ENCODE results near the gene ARMC12. TPM values are rescaled to one million over a fixed set of nuclear protein-coding genes. Genes with fewer than 3 reads are reported as not detected.

Gene ARMC12
- total and polyA plus RNA-seq, 2 of the 13 experiments (the other 11 are each of a cell fraction or from before 2014, with no cell fraction given) = 1.3 TPM; not detected in 1

DNA sequence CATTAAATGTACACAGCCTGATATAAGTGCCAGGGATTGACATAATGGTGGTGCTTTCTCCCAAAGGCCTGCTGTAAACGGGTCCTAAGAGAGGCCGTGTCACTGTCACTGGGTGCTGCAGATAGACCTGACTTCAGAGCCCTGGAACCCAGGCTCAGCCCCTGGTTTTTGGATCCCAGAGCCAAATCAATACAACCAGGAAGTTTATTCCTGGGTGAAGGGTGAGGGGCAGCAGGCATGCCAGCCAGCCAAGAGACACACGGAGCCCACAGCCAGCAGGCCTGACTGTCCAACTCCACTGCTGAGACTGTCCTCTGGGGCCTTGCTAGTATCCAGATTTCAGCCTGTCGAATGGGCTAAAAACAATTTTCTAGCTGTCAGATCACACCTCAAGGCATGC lies 12.8 kb upstream of the ARMC12 start:
- in situ Hi-C loops (cut with HindIII; ENCODE audit: extremely low pct_ligation_motif_present, low pct_unique_long_range_greater_than_20kb) (no loop called here), intact Hi-C loops (cut with micrococcal nuclease; ENCODE audit: unreplicated experiment) (no loop called here)
- ChIA-PET POLR2A (no interaction called here), CTCF (ENCODE audit: low intra/inter-chr PET ratio, low total read pairs) (no interaction called here)
- FAIRE-seq = no peak
- no peaks in the 10 kb centered on the region for H3K9me3 ChIP-seq (ENCODE audit: low read length)
- H4K20me1 ChIP-seq (ENCODE audit: insufficient read depth, low read length) = no peaks in the 10 kb centered on the region
- ATAC-seq = no peak
- H3K4me1 ChIP-seq (ENCODE audit: insufficient read depth, low read length) = peaks cover 77% of the 10 kb centered on the region
- no peaks in the 10 kb centered on the region for H3K36me3 ChIP-seq (replicated peaks in 1 of 2; ENCODE audit: control insufficient read depth in 1 of 2, insufficient read depth in 2 of 2, low read length in 2 of 2)
- H3K4me3 ChIP-seq (replicated peaks in 1 of 3; ENCODE audit: insufficient read depth in 1 of 3, low read depth in 2 of 3, low read length in 3 of 3) = no peak overlapping the region
- 73% methylated on average over 4 of the region's 4 CpGs for WGBS (ENCODE audit: low lambda C conversion rate)
- DNase-seq (ENCODE audit: low spot score) = no peak
- no peak overlapping the region for H3K9ac ChIP-seq (ENCODE audit: insufficient read depth, low read depth, low read length)
- peak overlapping the region; percentile 9; the same call in 1 of the 2 replicates for H3K4me2 ChIP-seq (ENCODE audit: low read depth, low read length)
- no peak for TF ChIP-seq ZNF891 (CRISPR knock-in tag; IDR thresholded peaks at IDR 0.05)
- TF ChIP-seq, protein P1, sequence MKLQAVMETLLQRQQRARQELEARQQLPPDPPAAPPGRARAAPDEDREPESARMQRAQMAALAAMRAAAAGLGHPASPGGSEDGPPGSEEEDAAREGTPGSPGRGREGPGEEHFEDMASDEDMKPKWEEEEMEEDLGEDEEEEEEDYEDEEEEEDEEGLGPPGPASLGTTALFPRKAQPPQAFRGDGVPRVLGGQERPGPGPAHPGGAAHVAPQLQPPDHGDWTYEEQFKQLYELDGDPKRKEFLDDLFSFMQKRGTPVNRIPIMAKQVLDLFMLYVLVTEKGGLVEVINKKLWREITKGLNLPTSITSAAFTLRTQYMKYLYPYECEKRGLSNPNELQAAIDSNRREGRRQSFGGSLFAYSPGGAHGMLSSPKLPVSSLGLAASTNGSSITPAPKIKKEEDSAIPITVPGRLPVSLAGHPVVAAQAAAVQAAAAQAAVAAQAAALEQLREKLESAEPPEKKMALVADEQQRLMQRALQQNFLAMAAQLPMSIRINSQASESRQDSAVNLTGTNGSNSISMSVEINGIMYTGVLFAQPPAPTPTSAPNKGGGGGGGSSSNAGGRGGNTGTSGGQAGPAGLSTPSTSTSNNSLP (IDR thresholded peaks at IDR 0.05; ENCODE audit: low read depth, low read length) = no peak
- TF ChIP-seq, protein P2, sequence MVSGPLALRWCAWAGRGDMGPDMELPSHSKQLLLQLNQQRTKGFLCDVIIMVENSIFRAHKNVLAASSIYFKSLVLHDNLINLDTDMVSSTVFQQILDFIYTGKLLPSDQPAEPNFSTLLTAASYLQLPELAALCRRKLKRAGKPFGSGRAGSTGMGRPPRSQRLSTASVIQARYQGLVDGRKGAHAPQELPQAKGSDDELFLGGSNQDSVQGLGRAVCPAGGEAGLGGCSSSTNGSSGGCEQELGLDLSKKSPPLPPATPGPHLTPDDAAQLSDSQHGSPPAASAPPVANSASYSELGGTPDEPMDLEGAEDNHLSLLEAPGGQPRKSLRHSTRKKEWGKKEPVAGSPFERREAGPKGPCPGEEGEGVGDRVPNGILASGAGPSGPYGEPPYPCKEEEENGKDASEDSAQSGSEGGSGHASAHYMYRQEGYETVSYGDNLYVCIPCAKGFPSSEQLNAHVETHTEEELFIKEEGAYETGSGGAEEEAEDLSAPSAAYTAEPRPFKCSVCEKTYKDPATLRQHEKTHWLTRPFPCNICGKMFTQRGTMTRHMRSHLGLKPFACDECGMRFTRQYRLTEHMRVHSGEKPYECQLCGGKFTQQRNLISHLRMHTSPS (CRISPR knock-in tag; IDR thresholded peaks at IDR 0.05; ENCODE audit: low read depth) = peak; percentile 57; the same call in 1 of the 2 replicates
- TF ChIP-seq ZFP1 (CRISPR knock-in tag; IDR thresholded peaks at IDR 0.05) = no peak
- no peak for TF ChIP-seq ZNF549 (CRISPR knock-in tag; IDR thresholded peaks at IDR 0.05)
- TF ChIP-seq, protein P3, sequence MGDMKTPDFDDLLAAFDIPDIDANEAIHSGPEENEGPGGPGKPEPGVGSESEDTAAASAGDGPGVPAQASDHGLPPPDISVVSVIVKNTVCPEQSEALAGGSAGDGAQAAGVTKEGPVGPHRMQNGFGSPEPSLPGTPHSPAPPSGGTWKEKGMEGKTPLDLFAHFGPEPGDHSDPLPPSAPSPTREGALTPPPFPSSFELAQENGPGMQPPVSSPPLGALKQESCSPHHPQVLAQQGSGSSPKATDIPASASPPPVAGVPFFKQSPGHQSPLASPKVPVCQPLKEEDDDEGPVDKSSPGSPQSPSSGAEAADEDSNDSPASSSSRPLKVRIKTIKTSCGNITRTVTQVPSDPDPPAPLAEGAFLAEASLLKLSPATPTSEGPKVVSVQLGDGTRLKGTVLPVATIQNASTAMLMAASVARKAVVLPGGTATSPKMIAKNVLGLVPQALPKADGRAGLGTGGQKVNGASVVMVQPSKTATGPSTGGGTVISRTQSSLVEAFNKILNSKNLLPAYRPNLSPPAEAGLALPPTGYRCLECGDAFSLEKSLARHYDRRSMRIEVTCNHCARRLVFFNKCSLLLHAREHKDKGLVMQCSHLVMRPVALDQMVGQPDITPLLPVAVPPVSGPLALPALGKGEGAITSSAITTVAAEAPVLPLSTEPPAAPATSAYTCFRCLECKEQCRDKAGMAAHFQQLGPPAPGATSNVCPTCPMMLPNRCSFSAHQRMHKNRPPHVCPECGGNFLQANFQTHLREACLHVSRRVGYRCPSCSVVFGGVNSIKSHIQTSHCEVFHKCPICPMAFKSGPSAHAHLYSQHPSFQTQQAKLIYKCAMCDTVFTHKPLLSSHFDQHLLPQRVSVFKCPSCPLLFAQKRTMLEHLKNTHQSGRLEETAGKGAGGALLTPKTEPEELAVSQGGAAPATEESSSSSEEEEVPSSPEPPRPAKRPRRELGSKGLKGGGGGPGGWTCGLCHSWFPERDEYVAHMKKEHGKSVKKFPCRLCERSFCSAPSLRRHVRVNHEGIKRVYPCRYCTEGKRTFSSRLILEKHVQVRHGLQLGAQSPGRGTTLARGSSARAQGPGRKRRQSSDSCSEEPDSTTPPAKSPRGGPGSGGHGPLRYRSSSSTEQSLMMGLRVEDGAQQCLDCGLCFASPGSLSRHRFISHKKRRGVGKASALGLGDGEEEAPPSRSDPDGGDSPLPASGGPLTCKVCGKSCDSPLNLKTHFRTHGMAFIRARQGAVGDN (CRISPR knock-in tag; IDR thresholded peaks at IDR 0.05) = peak; percentile 29; the same call in 1 of the 2 replicates
- no peaks in the 10 kb centered on the region for H3K79me2 ChIP-seq (ENCODE audit: insufficient read depth, low read length)
- no peaks in the 10 kb centered on the region; a peak in 1 of 5 replicates for H3K27me3 ChIP-seq (ENCODE audit: control insufficient read depth in 1 of 2, insufficient read depth in 2 of 2, low read length in 2 of 2)
- no TSS peak for BruUV-seq (replicated peaks)
- H2AFZ ChIP-seq (ENCODE audit: low read length) = no peak overlapping the region
- H3K27ac ChIP-seq (ENCODE audit: extremely low read length, insufficient read depth, low read length) = no peak overlapping the region

Measured in HepG2 (cell line).